HG03354 (cell line): ENCODE measurements around the gene DUS1L.
"Not testable (repeated sequence)": the region's sequence is repeated elsewhere in the genome, so short reads cannot be mapped to it uniquely, and the experiment has no call there.

Source experiments
- ATAC-seq: cut with Tn5 transposase; IDR thresholded peaks from one replicate; pipeline ENCODE4 v1.9.1; 2021; ENCODE audit warnings: mild to moderate bottlenecking; ENCODE audit not compliant: unreplicated experiment, poor library complexity, severe bottlenecking

The DUS1L gene

DNA sequence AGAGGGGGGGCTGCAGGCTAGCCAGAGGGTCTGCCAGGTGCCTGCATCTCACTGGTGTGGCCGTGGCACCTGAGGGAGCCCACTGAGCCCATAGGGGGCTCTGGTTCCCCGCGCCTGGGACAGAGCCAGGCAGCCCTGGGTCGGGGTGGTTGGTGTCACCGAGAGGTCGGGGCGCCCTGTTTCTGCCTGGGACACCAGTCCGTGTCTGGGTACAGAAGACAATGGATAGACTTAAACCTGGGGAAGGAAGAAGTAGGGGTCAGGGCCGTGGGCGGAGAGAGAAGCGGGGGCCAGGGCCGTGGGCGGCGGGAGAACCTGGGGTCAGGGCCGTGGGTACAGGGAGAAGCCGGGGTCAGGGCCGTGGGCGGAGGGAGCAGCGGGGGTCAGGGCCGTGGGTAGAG, 17.0 kb downstream of the DUS1L start:
- ATAC-seq = no peak

DNA sequence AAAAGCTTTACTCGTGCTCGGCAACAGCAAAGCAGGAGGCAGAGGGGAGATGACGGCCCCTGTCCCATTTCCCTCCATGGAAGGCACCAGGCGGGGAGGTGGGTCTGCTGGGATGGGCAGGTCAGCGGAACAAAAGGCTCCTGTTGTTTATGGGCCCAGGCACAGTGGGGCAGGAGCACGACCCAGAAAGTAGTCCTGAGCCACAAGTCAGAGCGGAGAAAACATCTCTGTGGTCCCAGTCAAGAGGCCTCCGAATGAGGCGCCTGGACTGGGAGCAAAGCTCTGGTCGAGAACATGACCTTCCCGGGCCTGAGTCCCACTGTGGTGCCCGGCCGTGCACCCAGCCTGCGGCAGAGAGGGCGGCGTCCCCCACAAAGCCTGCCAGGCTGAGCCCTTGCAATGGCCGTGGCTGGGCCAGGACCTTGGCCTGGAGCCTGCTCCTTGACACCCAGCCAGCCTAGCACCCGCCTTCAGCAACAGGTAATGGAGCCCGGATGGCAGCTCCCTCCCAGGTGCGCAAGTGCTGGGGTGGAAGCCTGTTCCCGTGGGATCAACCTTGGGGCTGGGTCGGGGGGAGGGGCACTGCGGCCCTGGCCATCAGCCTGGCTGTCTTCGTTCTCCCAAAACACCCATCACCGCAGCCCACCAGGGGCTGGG, 17.6 kb downstream of the DUS1L start:
- no peak for ATAC-seq

DNA sequence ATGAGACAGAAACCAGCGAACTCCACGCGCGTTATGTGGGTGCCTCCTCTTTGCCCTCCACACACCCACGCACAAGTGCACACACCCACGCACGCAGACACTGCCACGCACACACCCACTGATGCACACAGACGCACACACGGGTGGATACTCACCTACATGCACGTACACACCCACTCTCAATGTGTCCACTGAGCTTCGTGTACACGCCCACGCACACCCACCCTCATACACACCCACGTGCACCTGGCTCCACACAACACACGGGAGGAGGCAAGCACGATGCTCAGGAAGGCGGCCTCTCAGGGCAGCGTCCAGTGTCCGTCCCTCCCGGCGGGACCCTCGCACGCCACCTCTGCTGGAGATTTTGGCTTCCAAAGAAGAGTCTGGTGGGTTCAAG, 18.2 kb downstream of the DUS1L start:
- no peak for ATAC-seq

DNA sequence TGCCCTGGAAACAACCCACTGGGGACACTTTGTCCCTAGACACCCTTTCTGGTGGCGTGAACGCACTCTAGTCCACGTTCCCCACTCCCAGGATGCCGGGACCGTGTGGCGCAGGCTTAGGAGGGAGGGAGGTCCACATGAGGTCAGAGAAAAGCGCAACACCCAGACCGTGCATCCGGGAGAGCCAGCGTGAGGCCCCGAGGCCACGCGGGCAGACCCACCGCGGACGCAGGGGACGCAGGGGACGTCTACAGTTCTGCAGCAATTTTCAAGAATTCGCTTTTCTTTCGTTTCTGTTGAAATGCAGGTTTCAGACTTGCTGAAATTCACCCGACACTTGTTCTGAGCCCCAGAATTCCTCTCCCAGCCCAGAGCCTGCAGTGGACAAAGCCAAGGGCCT, 18.7 kb downstream of the DUS1L start:
- ATAC-seq = no peak

DNA sequence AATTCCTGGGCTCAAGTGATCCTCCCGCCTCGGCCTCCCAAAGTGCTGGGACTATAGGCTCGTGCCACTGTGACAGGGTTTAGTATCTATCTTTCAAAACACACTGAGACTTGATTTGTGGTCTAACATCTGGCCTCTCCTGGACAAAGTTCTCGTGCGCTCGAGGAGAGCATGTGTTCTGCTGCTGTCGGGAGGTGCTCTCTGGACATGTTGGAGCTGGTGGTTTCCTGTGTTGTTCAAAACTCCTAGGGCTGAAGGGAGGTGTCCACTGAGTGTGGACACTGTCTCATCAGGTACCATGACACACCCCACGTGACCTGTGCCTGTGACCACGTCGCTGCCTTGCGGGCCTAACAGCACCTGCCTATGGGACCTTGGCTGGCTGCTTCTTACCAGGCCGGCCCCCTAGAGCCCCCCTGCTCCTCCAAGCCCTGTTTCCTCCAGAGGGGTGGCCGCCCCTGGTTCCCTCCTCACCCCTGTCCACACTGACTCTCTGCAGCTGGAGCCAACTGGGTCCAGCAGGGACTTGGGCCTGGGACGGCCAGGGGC, 19.6 kb downstream of the DUS1L start:
- ATAC-seq = no peak

DNA sequence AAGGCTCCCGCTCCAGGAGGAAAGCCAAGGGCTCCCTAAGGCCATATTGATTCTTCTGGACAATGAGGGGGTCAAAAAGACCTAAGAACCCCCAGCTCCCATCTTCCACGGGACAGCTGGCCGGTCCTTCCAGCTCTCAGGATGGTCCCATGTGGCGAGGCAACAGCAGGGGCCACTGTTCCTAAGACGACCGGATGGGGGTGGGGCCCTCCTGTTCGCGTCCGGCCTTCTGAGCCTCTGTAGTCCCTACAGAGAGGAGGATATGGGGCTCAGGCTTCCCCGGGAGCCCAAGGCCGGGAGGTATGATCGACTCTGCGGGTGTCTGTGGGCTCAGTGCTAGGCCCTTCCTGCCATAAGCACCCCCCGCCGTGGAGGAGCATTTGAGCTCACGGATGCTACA, 22.1 kb downstream of the DUS1L start:
- no peak for ATAC-seq

DNA sequence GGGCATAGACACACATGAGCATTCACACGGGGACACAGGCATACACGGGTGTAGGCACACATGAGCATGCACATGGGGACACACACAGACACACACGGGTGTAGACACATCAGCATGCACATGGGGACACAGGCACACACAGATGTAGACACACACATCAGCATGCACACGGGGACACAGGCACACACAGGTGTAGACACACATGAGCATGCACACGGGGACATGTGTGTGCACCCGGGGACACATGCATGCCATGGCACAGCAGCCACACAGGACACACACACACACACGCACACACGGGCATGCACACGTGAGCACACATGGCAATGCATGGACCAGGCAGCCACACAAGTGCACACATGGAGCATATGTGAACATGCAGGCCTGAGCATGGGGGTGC, 23.0 kb downstream of the DUS1L start:
- no peak for ATAC-seq

DNA sequence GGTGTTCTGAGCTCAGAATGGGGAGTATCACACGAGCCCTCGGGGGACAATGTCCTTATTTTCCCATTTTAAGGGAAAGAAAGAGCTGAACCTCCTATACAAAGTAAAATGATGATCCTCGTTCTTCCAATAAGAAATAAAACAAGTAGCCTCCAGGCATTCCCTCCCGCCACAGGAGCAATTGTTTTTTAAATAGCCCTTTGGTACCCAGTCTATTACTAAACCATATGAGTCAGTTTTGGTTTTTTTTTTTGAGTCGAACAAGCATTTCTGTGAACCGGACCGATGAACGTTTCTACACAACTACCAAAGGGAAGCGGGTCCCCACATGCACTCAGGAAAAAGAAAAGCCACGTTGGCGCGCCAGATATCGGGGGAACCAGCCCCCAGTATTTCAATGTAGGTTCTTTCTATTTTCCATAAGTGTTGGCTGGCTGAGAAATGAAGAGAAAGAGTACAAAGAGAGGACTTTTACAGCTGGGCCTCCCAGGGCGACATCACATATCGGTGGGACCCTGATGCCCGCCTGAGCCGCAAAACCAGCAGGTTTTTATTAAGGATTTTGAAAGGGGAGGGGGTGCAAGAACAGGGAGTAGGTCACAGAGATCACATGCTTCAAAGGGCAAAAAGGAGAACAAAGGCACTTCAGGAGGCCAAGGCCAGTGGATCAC, 24.3 kb downstream of the DUS1L start:
- ATAC-seq = no peak

DNA sequence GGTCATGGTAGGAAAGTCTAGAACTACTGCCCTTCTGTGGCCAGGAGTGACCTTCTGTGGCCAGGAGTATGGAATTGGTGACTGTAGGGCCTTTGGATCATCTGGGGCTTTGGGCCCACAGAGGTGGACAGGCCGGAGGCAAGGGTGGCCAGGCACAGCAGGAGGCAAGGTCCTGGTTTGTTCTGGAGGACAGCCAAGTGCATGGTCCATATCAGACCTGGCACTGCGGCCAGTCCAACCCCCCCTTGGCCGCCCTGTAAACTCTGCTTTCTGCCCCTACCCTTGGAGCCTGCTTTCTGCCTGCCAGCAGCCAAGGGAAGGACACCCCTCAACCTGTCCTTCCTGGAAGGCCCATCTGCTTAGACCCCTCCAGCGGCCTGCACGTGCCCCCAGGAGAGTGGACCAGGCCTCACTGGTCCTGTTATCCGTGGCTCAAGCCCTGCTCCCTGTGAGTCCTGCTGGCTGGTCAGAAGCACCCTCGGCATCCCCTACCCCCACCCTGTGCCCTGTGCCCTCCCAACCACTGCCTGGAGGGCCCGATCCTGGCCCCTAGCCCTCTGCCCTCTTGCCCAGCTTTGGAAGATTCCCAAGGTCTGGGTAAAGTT, 25.8 kb downstream of the DUS1L start:
- no peak for ATAC-seq

DNA sequence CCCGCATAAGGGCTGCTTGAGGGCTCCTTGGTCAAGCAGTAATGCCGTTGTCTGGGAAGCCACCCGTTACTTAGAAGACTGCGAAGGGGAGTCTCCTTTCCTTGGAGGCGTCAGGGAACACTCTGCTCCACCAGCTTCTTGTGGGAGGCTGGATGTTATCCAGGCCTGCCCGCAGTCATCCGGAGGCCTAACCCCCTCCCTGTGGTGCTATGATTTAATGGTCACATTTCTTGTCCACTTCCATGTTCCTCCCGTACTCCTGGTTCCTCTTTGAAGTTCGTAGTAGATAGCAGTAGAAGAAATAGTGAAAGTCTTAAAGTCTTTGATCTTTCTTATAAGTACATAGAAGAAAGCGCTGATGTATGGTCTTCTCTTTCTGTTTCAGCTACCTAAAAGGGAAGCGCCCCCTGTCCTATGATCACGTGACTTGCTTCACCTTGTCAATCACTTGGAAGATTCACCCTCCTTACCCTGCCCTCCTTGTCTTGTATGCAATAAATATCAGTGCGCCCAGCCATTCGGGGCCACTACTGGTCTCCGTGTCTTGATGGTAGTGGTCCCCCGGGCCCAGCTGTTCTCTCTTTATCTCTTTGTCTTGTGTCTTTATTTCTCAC, 26.7 kb downstream of the DUS1L start:
- ATAC-seq = not testable (repeated sequence)

DNA sequence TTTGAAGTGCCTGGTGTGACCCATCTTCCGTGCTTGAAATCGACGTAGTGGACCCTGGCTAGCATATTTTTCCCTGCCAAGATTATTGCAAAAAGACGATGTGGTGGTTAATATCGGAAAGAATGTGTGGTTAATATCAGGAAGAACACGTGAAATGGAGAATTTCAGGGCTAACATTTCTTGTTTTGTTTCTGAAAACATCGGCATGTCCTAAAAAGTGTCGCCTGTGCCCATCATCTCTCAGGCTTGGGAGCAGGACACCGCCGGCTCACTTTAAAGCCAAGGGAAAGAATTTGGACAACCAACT, 27.8 kb downstream of the DUS1L start:
- ATAC-seq = no peak

DNA sequence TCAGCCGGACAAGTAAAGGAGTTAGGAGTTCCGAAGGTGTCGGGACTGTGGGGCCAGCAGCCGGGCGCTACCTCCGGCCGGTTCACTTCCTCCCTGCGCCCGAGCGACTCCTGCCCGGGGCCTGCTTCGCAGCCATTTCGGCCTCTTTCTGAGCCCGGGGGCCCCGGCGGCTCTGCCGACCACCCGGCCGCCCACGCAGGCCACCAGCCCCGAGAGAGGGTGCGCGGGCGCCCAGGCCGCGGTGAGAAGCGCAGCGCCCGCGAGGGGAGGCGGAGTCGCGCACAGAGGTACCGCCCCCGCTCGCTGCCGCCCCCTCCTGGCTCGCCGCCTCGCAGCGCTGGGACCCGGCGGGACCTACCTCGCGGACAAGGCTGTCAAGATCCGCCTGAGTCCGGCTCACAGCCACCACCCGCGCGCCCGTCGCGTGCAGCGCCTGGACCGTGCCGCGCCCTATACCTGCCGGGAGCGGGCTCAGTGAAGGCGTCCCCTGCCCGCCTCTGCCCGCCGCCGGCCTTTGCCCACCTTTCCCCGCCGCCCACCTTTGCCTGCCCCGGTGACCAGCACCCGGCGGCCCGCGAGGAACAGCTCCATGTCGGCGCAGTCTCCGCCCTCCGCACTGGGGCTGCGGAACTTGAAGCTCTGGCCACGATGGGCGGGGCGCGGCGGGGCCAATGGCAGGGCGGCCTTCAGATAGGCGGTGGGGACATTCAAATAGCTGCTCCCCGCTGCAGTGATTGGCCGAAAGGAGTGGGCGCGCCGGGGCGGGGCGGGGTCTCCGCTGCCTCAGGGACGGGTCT, 28.3 kb downstream of the DUS1L start, which contains the start of gene DCXR:
TSS of gene DCXR (minus strand) at position 606 of the 797 bp plus-strand sequence. CDS start at position 591, 15 bp downstream.
- ATAC-seq = peak; percentile 91

DNA sequence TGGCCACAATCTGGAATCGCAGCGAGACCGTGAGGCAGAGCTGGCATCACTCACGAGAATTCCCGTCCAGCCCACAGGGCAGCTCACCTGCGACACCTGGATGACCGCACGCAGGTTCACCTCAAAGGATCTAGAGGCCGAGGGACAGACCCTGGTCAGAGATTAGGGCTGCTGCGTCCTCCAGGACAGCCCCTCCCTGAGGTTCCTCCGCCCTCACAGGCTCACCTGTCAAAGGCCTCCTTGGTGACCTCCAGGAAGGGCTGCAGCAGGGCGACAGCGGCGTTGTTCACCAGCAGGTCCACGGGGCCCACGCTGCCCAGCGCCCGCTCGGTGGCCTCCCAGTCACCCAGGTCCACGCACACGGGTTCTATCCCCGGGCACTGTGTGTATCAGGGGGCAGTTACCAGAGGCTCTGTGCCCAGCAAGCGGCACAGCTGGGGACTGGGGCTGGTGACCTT, 28.9 kb downstream of the DUS1L start:
- ATAC-seq = no peak

DNA sequence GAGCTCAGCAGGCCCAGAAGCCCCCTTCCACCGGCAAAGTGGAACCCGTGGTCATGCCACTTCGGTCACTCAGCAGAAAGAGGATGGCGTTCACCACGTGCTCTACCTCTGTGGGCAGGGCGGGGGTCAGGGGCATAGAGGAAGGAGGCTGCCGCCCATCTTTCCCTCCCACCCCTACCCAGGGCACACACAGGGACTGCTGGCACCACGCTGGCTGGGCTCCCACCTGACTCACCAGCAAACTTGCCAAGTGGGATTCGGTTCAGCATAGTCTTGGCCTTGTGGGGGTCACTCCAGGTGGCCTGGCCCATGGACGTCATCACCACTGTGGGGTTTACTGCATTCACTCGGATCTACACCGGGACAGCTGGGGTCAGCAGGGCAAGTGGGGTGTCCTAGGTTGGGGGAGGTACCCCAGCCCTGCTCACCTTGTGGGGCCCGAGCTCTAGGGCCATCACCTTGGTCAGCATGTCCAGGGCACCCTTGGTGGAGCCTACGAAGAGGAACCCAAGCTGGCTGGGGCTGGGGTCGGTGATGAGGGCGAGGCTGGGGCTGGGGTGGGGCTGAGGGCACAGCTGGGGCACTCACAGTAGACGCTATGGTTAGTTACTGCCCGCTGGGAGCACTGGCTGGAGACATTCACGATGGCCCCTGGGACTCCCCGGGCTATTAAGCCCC, 29.5 kb downstream of the DUS1L start:
- no peak for ATAC-seq

DNA sequence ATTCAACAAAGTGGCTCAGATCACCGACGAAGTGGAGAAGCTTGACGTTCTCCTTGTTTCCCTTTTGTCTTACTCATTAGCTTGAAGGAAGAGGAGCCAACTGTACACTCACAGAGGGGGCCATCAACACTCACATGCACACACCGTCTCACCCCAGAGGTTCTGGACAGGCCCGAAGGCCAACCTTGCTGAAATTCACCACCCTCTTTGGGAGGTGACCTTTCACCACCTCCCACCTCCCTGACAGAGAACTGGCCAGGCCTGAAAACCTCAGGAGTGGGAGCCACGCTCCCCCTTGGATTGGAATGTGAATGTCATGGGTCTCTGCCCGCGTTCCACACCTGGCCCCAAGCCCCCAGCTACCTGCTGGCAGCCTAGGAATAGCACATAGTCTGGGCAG, 30.1 kb downstream of the DUS1L start:
- no peak for ATAC-seq

DNA sequence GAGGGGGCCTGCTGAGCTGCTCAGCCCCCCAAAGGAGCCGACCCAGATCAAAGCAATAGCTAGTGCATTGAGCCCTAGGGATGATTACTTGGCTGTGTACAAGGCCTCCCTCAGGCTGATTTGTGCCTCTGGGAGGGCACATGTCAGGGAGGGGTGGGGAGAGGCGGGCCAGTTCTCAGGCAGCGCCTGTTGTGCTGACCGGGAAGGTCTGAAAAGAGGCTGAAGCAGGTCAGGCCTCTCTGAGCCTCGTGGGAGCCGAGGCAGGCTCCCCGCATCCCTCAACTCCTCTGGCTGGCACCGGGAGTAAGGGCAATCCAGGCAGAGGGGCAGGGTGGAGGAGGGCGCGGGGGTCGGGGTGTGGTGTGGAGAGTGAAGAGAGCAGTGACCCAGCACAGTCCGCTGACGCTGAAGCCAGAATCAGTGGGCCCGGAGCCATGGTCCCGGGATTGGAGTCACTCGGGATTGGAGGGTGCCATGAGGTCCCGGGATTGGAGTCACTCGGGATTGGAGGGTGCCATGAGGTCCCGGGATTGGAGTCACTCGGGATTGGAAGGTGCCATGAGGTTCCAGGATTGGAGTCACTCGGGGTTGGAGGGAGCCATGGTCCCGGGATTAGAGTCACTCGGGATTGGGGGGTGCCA, 31.1 kb downstream of the DUS1L start:
- no peak for ATAC-seq

DNA sequence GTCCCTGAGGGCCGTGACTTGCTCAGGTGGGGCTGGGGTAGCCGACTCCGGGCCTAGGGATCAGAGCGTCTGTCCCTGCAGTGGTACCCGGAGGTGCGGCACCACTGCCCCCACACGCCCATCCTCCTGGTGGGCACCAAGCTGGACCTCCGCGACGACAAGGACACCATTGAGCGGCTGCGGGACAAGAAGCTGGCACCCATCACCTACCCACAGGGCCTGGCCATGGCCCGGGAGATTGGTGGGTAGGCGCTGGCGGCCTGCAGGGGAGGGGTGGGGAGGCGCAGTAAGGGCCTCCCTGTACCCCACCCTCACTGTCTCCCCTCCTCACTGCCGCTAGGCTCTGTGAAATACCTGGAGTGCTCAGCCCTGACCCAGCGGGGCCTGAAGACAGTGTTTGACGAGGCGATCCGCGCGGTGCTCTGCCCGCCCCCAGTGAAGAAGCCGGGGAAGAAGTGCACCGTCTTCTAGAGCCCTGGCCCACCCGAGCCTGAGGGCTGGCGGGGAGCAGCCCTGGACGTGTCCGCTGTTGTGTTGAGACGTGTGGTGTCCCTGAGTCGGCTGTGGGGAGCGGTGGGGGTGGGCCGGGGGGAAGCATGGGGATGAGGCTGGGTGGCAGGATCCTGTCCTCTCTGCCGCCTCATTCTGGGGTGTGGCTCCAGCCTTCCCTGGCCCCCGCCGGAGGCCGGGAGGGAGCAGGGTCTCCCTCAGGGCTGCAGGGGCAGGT, 32.1 kb downstream of the DUS1L start:
- ATAC-seq = no peak
